HepG2 (cell line): ENCODE data around the gene FOXN3. TPM values are rescaled to one million over a fixed set of nuclear protein-coding genes. Genes with fewer than 3 reads are reported as not detected.

Experiments
- BRD4 ChIP-seq: sonication (generic); formaldehyde crosslinking; IDR thresholded peaks from 2 replicates; pipeline ENCODE4 v1.4.0; 2020; ENCODE audit warnings: missing genetic modification reagents
- ERF ChIP-seq: IDR thresholded peaks from 2 replicates; pipeline ENCODE4 v1.6.1; 2018; ENCODE audit warnings: missing biosample characterization, missing genetic modification reagents
- FOSL1 ChIP-seq: sonication (generic); formaldehyde crosslinking; IDR thresholded peaks from 2 replicates; pipeline ENCODE4 v1.9.0; 2021; ENCODE audit warnings: missing genetic modification reagents, borderline replicate concordance
- JUN ChIP-seq: sonication (generic); formaldehyde crosslinking; IDR thresholded peaks from 2 replicates; pipeline ENCODE4 v1.4.0; 2020; ENCODE audit warnings: mild to moderate bottlenecking, missing genetic modification reagents
- MYPOP ChIP-seq: sonication (generic); formaldehyde crosslinking; IDR thresholded peaks from 2 replicates; pipeline ENCODE4 v1.8.1; 2023; ENCODE audit warnings: mild to moderate bottlenecking, moderate library complexity, missing genetic modification reagents
- RBAK ChIP-seq: sonication (generic); formaldehyde crosslinking; IDR thresholded peaks from 2 replicates; pipeline ENCODE4 v1.5.1; 2020; ENCODE audit warnings: mild to moderate bottlenecking, missing genetic modification reagents
- RXRA ChIP-seq: sonication (generic); formaldehyde crosslinking; IDR thresholded peaks from 2 replicates; pipeline ENCODE4 v1.5.1; 2020; ENCODE audit warnings: missing genetic modification reagents
- TFDP2 ChIP-seq: sonication (generic); formaldehyde crosslinking; IDR thresholded peaks from 2 replicates; pipeline ENCODE4 v1.4.0; 2020; ENCODE audit warnings: missing genetic modification reagents
- ZBED4 ChIP-seq: sonication (generic); formaldehyde crosslinking; IDR thresholded peaks from 2 replicates; pipeline ENCODE4 v1.4.0; 2020; ENCODE audit warnings: missing genetic modification reagents, borderline replicate concordance
- ZBTB33 ChIP-seq: sonication (generic); formaldehyde crosslinking; IDR thresholded peaks from 2 replicates; pipeline ENCODE4 v1.4.0; 2020; ENCODE audit warnings: missing genetic modification reagents
- ZC3H13 ChIP-seq: sonication (generic); formaldehyde crosslinking; IDR thresholded peaks from 2 replicates; pipeline ENCODE4 v1.8.1; 2023; ENCODE audit warnings: mild to moderate bottlenecking, missing genetic modification reagents, moderate library complexity
- ZNF124 ChIP-seq: sonication (generic); formaldehyde crosslinking; IDR thresholded peaks from 2 replicates; pipeline ENCODE4 v1.4.0; 2020; ENCODE audit warnings: missing genetic modification reagents
- ZNF788 ChIP-seq: sonication (generic); formaldehyde crosslinking; IDR thresholded peaks from 2 replicates; pipeline ENCODE4 v1.5.0; 2020; ENCODE audit warnings: mild to moderate bottlenecking, missing genetic modification reagents, borderline replicate concordance
- polyA plus RNA-seq, 8 experiments: library from polyadenylated mRNA; depleted of rRNA in 3 of 8; stranded (reverse) in 7 of 8; unstranded in 1 of 8; fragments of >200 nt; fragmentation: Illumina TruSeq in 4 of 8; extraction: Trizol in 4 of 8; gene quantifications; 2 replicates each; pipeline versions ENCODE4 v1.2.1 to v1.2.3, GENCODE V29; 2011 to 2016; ENCODE audit warnings: low read depth in 4 of 8, missing spikeins in 1 of 8, mixed read lengths in 1 of 8; ENCODE audit not compliant: insufficient read depth in 1 of 8
- total RNA-seq, 5 experiments: library from RNA; depleted of rRNA; stranded (reverse); fragments of >200 nt; fragmentation: Illumina TruSeq; extraction: Trizol; gene quantifications; 2 replicates each; pipeline ENCODE4 v1.2.3, GENCODE V29; 2016; ENCODE audit warnings: low read depth in 1 of 5

Gene FOXN3
- total and polyA plus RNA-seq, 2 of the 13 experiments (the other 11 are each of a cell fraction or from before 2014, with no cell fraction given): 32.4 to 70.2 TPM

GRCh38 chr14:89417465-89418225, 612 bp upstream of the FOXN3 start (continued):
- no peak; the same call in 1 of the 2 replicates for TF ChIP-seq TFDP2
- peak; percentile 45 for TF ChIP-seq ERF (CRISPR knock-in tag)
- no peak for TF ChIP-seq ZNF788 (CRISPR knock-in tag)
- TF ChIP-seq BRD4 (CRISPR knock-in tag): peak; percentile 63; the same call in 1 of the 2 replicates
- no peak for TF ChIP-seq FOSL1 (CRISPR knock-in tag)
- 0 out of 2 replicates have a peak, but pooled peaks have one; percentile 3 for TF ChIP-seq ZBTB33 (CRISPR knock-in tag)
- TF ChIP-seq RXRA (CRISPR knock-in tag): peak; percentile 21; the same call in 1 of the 2 replicates
- TF ChIP-seq RBAK (CRISPR knock-in tag): no peak
- TF ChIP-seq ZC3H13: no peak; the same call in 1 of the 2 replicates
- no peak for TF ChIP-seq ZNF124 (CRISPR knock-in tag)
- TF ChIP-seq JUN (CRISPR knock-in tag): no peak
- TF ChIP-seq MYPOP: 0 out of 2 replicates have a peak, but pooled peaks have one; percentile 32
- TF ChIP-seq ZBED4 (CRISPR knock-in tag): no peak; the same call in 1 of the 2 replicates
